Choroid plexus epithelial cell (primary cell): ENCODE results near the gene RBSN.

Source experiments
- DNase-seq: peaks from one replicate; pipeline ENCODE4 v3.0.0-alpha.2; 2010; ENCODE audit warnings: low read depth
- H3K4me3 ChIP-seq: 2 replicates; pipeline ENCODE4 v1.5.1; 2011; ENCODE audit warnings: low read depth, mild to moderate bottlenecking, control low read depth, low read length, moderate library complexity
- TF ChIP-seq, protein P1 (sequence below): conservative IDR thresholded peaks from 2 replicates; pipeline ENCODE4 v1.5.1; 2011; ENCODE audit warnings: low read depth, mild to moderate bottlenecking, control low read depth, inconsistent platforms, low read length, moderate library complexity

The RBSN gene

DNA sequence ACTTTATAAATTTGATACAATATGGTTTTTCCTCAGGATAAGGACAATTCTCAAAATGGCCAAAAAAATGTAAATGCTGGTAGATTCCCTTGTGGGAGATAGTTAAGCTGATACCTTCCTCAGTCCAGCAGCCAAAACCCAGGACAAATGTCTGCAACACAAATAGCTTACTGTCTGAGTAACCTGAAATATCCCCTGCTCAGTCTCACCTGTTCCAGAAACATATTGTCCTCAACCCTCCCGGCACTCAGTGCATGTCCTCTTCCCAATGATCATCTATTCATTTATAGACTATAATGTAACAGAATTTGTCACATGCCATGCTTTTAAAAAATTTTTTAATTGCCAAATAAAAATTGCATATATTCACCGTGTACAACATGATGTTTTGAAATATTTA lies 12.2 kb downstream of the RBSN start:
- no peak for DNase-seq
- TF ChIP-seq, protein P1, sequence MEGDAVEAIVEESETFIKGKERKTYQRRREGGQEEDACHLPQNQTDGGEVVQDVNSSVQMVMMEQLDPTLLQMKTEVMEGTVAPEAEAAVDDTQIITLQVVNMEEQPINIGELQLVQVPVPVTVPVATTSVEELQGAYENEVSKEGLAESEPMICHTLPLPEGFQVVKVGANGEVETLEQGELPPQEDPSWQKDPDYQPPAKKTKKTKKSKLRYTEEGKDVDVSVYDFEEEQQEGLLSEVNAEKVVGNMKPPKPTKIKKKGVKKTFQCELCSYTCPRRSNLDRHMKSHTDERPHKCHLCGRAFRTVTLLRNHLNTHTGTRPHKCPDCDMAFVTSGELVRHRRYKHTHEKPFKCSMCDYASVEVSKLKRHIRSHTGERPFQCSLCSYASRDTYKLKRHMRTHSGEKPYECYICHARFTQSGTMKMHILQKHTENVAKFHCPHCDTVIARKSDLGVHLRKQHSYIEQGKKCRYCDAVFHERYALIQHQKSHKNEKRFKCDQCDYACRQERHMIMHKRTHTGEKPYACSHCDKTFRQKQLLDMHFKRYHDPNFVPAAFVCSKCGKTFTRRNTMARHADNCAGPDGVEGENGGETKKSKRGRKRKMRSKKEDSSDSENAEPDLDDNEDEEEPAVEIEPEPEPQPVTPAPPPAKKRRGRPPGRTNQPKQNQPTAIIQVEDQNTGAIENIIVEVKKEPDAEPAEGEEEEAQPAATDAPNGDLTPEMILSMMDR = no peak
- H3K4me3 ChIP-seq = no peak overlapping the region

DNA sequence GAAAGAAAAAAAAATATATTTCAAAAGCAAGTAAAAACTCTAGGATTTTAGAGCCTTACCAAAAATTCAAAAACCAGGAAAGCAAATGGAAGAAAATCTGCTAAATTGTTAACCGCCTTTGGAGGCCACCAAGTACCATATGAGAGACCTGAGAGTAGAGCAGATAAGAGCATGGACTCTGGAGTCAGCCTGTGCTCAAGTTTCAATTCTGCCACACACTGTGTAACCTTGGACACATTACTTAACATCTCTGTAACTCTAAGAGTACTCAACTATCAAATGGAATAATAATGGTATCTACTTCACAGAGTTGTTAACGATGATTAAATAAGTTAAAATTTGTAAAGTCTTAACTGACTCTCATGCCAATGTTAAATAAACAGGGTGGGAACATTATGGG lies 12.7 kb downstream of the RBSN start:
- no peak for DNase-seq
- TF ChIP-seq, protein P1 = no peak
- H3K4me3 ChIP-seq = no peak overlapping the region

DNA sequence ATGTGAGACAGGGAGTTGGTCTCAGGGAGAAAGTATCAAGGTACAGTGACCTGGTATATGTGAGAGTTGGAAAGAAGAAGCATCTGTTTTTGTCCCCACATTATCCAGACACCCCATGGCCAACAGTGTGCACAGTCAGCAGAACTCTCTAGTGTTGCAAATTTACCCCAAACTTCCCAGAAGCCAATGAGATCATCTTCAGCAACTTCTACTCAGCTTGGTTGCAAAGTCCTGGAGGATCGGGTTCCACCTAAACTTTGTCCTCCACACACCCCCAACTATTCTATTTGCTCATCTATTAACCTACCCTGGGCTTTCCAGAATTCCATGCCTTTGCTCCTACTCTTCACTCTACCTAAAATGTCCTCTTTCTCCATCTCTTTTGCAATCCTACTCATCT lies 15.7 kb downstream of the RBSN start:
- TF ChIP-seq, protein P1 = no peak

DNA sequence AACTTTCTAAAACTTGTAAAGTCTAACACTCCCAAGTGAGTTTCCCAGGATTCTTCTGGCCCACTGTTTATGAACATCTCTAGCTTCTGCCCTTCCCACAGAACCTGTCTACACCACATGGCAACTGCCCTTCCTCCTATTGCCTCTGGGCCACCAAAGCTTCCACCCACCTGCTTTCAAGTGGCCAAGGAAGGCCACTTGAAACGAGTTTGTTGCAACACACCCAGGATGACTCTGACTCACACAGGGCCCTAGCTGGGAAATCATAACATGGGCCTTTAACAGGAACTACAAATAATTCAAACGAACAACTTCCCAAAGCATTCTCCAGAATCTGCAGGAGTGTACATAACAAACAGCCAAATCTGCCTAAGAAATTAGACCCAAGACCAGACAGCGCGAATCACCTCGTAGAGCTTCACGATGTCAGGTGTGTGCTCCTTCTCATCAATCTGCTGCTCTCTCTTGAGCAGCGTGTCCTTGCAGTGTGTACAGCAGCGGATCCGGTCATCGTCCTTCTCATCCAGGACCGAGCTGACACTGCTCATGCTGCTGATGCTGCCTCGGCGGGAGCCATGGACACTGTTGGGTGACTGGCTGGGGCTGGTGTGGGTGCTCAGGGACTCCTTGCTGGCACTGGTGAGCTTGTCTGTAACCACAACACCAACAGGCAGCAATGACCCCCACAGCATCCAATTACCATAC lies 16.8 kb downstream of the RBSN start:
- DNase-seq = peak; percentile 66
- no peak overlapping the region for H3K4me3 ChIP-seq
- TF ChIP-seq, protein P1 = no peak

More for the DNA sequence above, 15.7 kb downstream of the RBSN start:
- DNase-seq = no peak
- no peak overlapping the region for H3K4me3 ChIP-seq

DNA sequence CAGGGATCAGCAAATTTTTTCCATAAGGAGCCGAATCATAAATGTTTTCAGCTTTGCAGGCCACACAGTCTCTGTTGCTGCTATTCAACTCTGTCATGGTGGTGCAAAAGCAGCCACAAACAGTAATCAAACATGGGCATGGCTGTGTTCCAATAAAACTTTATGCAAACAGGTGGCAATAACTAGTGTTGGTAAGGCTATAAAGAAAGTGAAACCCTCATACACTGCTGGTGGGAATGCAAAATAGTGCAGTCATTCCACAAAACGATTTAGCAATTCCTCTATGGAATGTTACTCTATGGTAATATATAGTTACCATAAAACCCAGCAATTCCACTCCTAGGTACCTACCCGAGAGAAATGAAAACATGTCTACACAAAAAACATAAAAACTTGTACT lies 19.9 kb downstream of the RBSN start:
- TF ChIP-seq, protein P1 = no peak
- H3K4me3 ChIP-seq = no peak overlapping the region
- no peak for DNase-seq

DNA sequence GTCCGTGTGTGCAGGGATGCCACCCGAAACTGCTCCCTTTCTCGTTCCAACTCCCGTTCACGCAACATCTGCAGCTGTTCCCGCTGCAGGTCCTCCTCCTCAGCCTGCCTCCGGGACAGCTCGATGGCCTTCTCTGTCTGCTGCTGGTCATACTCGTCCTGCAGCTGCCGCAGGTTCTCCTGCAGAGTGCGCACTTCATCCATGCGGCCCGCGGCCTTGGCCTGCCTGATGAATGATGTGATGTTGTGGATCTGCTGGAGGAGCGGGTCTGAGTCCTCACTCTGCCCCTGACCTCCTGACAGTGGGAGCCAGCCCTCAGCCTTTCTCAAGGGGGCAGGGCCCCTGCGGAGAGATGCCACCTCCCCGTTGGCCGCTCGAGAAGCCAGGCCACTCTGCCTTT lies 24.4 kb downstream of the RBSN start:
- DNase-seq = no peak
- TF ChIP-seq, protein P1 = no peak
- H3K4me3 ChIP-seq = no peak overlapping the region

DNA sequence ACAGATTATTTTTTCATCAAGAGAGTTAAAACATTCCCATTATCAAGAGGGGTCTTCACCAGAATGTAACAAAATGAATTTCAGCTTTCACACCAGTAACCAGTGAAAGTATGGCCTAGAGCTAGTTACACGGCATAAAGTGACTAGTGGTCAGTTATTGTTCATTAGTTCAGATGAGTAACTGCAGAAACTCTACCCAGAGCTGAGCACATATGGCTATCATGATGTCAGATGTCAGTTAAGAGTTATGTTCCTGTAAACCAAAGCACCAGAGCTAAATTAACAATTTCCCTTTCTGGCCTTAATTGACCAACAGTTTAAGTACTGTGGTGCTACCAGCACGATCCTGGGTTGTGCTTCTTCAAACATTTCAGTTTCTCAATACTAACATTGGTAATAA lies 27.2 kb downstream of the RBSN start:
- no peak for DNase-seq
- TF ChIP-seq, protein P1 = no peak
- H3K4me3 ChIP-seq = no peak overlapping the region
